Naive thymus-derived CD4-positive, alpha-beta T cell (primary cell): ENCODE measurements around the gene ALPP. TPM values are rescaled to one million over a fixed set of nuclear protein-coding genes. Genes with fewer than 3 reads are reported as not detected.
"Not testable (repeated sequence)": the region's sequence is repeated elsewhere in the genome, so short reads cannot be mapped to it uniquely, and the experiment has no call there.

Experiments used
- ATAC-seq: fragments of 150-1000 bp; cut with Tn5 transposase; 2 replicates; pipeline ENCODE4 v1.10.0; 2021; ENCODE audit warnings: mild to moderate bottlenecking, moderate library complexity
- CTCF ChIA-PET: fragments of 350-600 bp; sonication (Branson Sonifier 250); formaldehyde crosslinking; loops from one replicate; lab custom pipeline; 2021; ENCODE audit warnings: antibody characterized with exemption; lab: Charles Lee
- POLR2A ChIA-PET: fragments of 350-600 bp; sonication (Branson Sonifier 250); formaldehyde crosslinking; loops from one replicate; lab custom pipeline; 2021; ENCODE audit warnings: antibody characterized with exemption, inconsistent platforms; lab: Charles Lee
- DNase-seq, 9 donors: peaks; one replicate each; pipeline versions ENCODE4 v3.0.0 to v3.0.0-alpha.2; 2020 to 2022; ENCODE audit warnings: mixed read lengths in 1 of 9
- H3K27ac ChIP-seq: one replicate; pipeline ENCODE4 v1.7.0; 2013; ENCODE audit warnings: mild to moderate bottlenecking, low read depth, low read length, moderate library complexity
- H3K27me3 ChIP-seq, 2 donors: one replicate each; pipeline ENCODE4 v1.7.0; 2013; ENCODE audit warnings: low read length in 2 of 2, mild to moderate bottlenecking in 2 of 2, moderate library complexity in 2 of 2; ENCODE audit not compliant: control insufficient read depth in 2 of 2, insufficient read depth in 2 of 2
- H3K36me3 ChIP-seq, 3 experiments: 1 replicate in 2 of 3; 2 replicates in 1 of 3; pipeline ENCODE4 v1.7.0; 2013; ENCODE audit warnings: low read length in 3 of 3, mild to moderate bottlenecking in 3 of 3, moderate library complexity in 1 of 3; ENCODE audit not compliant: insufficient read depth in 3 of 3, control insufficient read depth in 2 of 3
- H3K4me1 ChIP-seq, 2 donors: one replicate each; pipeline ENCODE4 v1.7.0; 2013; ENCODE audit warnings: low read length in 2 of 2, mild to moderate bottlenecking in 2 of 2, moderate library complexity in 1 of 2; ENCODE audit not compliant: control insufficient read depth in 2 of 2, insufficient read depth in 2 of 2
- H3K4me3 ChIP-seq: 2 replicates; pipeline ENCODE4 v1.7.0; 2013; ENCODE audit warnings: mild to moderate bottlenecking, low read length
- H3K9me3 ChIP-seq, 3 experiments: 1 replicate in 2 of 3; 2 replicates in 1 of 3; pipeline ENCODE4 v1.7.0; 2013; ENCODE audit warnings: low read length in 3 of 3; ENCODE audit not compliant: control insufficient read depth in 2 of 3
- H3K27ac Mint-ChIP-seq, 9 donors: one replicate each; pipeline ENCODE4 v1.8.0; 2020 to 2022; ENCODE audit warnings: mixed read lengths in 9 of 9, mild to moderate bottlenecking in 8 of 9, moderate library complexity in 5 of 9, inconsistent platforms in 2 of 9
- H3K27me3 Mint-ChIP-seq, 5 donors: one replicate each; pipeline ENCODE4 v1.8.0; 2021 to 2022; ENCODE audit warnings: mixed read lengths in 5 of 5, mild to moderate bottlenecking in 1 of 5
- H3K36me3 Mint-ChIP-seq, 5 donors: one replicate each; pipeline ENCODE4 v1.8.0; 2020 to 2022; ENCODE audit warnings: mixed read lengths in 5 of 5, mild to moderate bottlenecking in 3 of 5, inconsistent platforms in 1 of 5
- H3K4me1 Mint-ChIP-seq, 7 donors: one replicate each; pipeline ENCODE4 v1.8.0; 2020 to 2022; ENCODE audit warnings: mixed read lengths in 7 of 7, mild to moderate bottlenecking in 3 of 7, inconsistent platforms in 1 of 7
- H3K4me3 Mint-ChIP-seq, 10 donors: one replicate each; pipeline ENCODE4 v1.8.0; 2020 to 2022; ENCODE audit warnings: mild to moderate bottlenecking in 10 of 10, mixed read lengths in 10 of 10, moderate library complexity in 6 of 10, inconsistent platforms in 2 of 10
- H3K9me3 Mint-ChIP-seq, 11 donors: one replicate each; pipeline ENCODE4 v1.8.0; 2020 to 2022; ENCODE audit warnings: mixed read lengths in 11 of 11, mild to moderate bottlenecking in 4 of 11, inconsistent platforms in 1 of 11, moderate library complexity in 1 of 11
- intact Hi-C, 2 donors: fragments of 100-400 bp; cut with micrococcal nuclease; formaldehyde crosslinking; loops; one replicate each; pipeline ENCODE4 v1.15.1; 2023
- polyA plus RNA-seq, 2 donors: library from polyadenylated mRNA; unstranded; fragments of 300-500 nt; fragmentation: Illumina TruSeq; gene quantifications; one replicate each; pipeline ENCODE4 v1.2.3, GENCODE V29; 2021
- total RNA-seq, 6 experiments: library from RNA in 5 of 6; stranded (reverse) in 5 of 6; gene quantifications; 1 replicate in 5 of 6; 2 replicates in 1 of 6; pipeline ENCODE4 v1.2.3 and lab custom pipeline; 2021 to 2026

ALPP gene
- total and polyA plus RNA-seq, 7 experiments from 2014 or later, result 0.24 TPM; not detected in 5

DNA sequence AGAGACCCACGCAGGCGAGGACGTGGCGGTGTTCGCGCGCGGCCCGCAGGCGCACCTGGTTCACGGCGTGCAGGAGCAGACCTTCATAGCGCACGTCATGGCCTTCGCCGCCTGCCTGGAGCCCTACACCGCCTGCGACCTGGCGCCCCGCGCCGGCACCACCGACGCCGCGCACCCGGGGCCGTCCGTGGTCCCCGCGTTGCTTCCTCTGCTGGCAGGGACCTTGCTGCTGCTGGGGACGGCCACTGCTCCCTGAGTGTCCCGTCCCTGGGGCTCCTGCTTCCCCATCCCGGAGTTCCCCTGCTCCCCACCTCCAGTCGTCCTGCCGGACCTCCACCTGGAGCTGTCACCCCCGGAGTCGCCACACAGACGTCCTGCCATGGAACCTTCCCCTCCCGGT, 31.1 kb downstream of the ALPP start:
- CTCF ChIA-PET, H3K4me3 Mint-ChIP-seq: not testable (repeated sequence)
- H3K4me1 Mint-ChIP-seq, result peaks cover 4 to 13% (median 12%) of the 10 kb centered on the region in 7 donors

DNA sequence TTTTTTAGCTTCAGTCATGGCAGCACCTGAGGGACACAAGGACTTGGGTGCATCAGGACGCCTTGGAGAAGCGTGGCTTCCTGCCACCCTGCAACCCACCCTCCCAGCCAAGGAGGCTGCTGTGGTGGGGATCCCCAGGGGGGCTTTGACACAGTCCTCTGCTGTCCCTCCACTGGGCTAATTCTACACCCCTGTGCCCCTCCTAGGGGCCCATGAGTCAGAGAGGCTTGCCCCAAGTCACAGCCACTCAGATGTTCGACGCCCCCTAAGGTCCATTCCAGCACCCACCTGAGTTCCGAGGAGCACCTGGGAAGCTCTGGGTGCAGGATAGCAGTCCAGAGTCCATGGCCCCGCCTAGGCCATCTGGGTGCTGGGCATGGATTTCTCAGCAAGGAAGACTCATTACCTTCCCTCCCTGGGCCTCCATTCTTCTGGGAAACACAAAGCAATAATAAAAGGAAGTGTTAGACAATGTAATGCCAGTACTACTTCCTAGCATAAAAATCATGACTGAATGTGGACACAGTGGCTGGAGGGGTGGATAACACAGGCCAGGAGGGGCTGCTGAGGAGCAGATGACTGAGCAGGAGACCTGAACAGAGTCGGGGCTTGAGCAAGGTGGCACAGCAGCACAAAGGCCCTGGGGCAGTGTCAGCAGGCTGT, 31.8 kb downstream of the ALPP start:
- Histone ChIP-seq H3K9me3 (no peaks in the 10 kb centered on the region), H3K27ac (no peak overlapping the region), H3K4me3 (no peak overlapping the region), H3K4me1 (peaks cover 0 to 6% of the 10 kb centered on the region in 2 donors), H3K36me3 (no peaks in the 10 kb centered on the region), H3K27me3 (no peaks in the 10 kb centered on the region)
- ATAC-seq (no peak), DNase-seq (no peak)
- H3K9me3 Mint-ChIP-seq, result no peaks in the 10 kb centered on the region
- peak overlapping the region in 1 of 9 donors; percentile 77 for H3K27ac Mint-ChIP-seq
- peaks cover 4 to 13% (median 12%) of the 10 kb centered on the region in 7 donors for H3K4me1 Mint-ChIP-seq
- CTCF ChIA-PET, result no interaction called here
- H3K36me3 Mint-ChIP-seq, result no peaks in the 10 kb centered on the region
- peak overlapping the region in 1 of 10 donors; percentile 21 for H3K4me3 Mint-ChIP-seq
- intact Hi-C loops, result no loop called here
- POLR2A ChIA-PET, result no interaction called here
- peaks cover 7 to 38% (median 26%) of the 10 kb centered on the region in 5 donors for H3K27me3 Mint-ChIP-seq

More for the DNA sequence above, 31.1 kb downstream of the ALPP start:
- DNase-seq, intact Hi-C loops, H3K9me3 ChIP-seq, H3K36me3 ChIP-seq, ATAC-seq, POLR2A ChIA-PET, H3K4me3 ChIP-seq, H3K27ac Mint-ChIP-seq, H3K27me3 ChIP-seq, H3K4me1 ChIP-seq, H3K36me3 Mint-ChIP-seq, H3K27ac ChIP-seq, H3K9me3 Mint-ChIP-seq: not testable (repeated sequence)
- H3K27me3 Mint-ChIP-seq, result peaks cover 6 to 35% (median 26%) of the 10 kb centered on the region in 5 donors

DNA sequence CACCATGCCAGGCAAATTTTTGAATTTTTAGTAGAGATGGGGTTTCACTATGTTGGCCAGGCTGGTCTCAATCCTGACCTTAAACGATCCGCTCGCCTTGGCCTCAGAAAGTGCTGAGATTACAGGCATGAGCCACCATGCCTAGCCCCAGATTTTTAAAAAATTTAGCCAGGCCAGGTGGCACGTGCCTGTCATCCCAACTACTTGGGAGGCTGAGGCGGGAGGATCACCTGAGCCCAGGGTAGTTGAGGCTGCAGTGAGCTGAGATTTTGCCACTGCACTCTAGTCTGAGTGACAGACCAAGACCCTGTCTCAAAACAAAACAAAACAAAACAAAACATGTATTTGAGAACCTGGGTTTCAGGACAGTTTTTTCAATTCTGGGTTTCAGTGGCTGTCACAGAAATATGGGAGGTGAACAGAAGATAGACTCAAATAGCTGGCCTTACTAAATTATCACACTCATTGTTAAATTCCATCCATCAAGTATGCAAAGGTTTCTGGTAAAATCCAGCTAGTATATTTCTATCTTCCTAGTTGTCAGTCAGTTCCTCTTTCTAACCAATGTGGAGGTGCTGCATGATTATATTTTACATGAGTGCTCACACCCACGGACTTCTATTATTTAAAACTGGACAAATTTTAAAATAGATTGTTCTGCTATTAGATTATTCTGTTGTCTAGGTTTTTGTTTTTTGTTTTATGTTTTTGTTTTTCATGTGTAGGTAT, 33.5 kb downstream of the ALPP start:
- Mint-ChIP-seq H3K9me3 (no peaks in the 10 kb centered on the region), H3K36me3 (no peaks in the 10 kb centered on the region), H3K27ac (no peak overlapping the region), H3K4me1 (peaks cover 4 to 13% (median 12%) of the 10 kb centered on the region in 7 donors), H3K27me3 (peaks cover 14 to 42% (median 26%) of the 10 kb centered on the region in 5 donors), H3K4me3 (no peak overlapping the region)
- ATAC-seq (no peak), DNase-seq (no peak)
- POLR2A ChIA-PET, result no interaction called here
- peaks cover 0 to 6% of the 10 kb centered on the region in 2 donors for H3K4me1 ChIP-seq
- H3K36me3 ChIP-seq, result no peaks in the 10 kb centered on the region
- CTCF ChIA-PET, result interaction anchor here (0.6 kb wide), 1 partner anchor 1419 kb away, joined by 3 read pairs; no protein-coding TSS in a partner anchor
- intact Hi-C loops, result no loop called here
- no peak overlapping the region for H3K27ac ChIP-seq
- no peak overlapping the region for H3K4me3 ChIP-seq
- no peaks in the 10 kb centered on the region for H3K9me3 ChIP-seq
- H3K27me3 ChIP-seq, result no peaks in the 10 kb centered on the region

DNA sequence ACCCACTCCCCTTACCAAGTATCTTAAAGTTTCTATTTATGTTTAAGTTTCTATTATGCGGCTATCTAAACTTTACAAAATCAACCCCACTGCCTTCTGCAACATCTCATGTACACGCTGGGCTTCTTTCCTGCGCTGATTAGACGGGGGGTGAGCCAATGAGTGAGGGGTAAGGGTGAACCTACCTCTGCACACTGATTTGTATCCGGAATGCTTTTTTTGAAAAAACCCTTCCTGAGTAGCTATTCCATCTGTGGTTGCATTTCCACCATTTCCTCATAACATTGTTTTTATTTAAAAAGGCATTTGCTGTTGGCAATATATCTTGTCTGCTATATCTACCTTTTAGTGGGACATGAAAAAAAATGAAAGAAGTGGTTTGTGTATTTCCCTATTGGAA, 34.4 kb downstream of the ALPP start:
- Mint-ChIP-seq H3K27ac (no peak overlapping the region), H3K4me3 (peak overlapping the region in 2 of 10 donors; percentile 1 to 30), H3K9me3 (no peaks in the 10 kb centered on the region), H3K27me3 (peaks cover 14 to 46% (median 28%) of the 10 kb centered on the region in 5 donors), H3K36me3 (no peaks in the 10 kb centered on the region), H3K4me1 (peaks cover 4 to 13% (median 12%) of the 10 kb centered on the region in 7 donors)
- CTCF ChIA-PET, result interaction anchor here (0.6 kb wide), 1 partner anchor 1420 kb away, joined by 3 read pairs; no protein-coding TSS in a partner anchor
- POLR2A ChIA-PET, result no interaction called here
- H3K27ac ChIP-seq, result no peak overlapping the region
- ATAC-seq (no peak), DNase-seq (no peak)
- H3K4me3 ChIP-seq, result no peak overlapping the region
- H3K9me3 ChIP-seq, result no peaks in the 10 kb centered on the region
- H3K4me1 ChIP-seq, result peaks cover 0 to 6% of the 10 kb centered on the region in 2 donors
- no peaks in the 10 kb centered on the region for H3K36me3 ChIP-seq
- no peaks in the 10 kb centered on the region for H3K27me3 ChIP-seq
- intact Hi-C loops, result no loop called here

DNA sequence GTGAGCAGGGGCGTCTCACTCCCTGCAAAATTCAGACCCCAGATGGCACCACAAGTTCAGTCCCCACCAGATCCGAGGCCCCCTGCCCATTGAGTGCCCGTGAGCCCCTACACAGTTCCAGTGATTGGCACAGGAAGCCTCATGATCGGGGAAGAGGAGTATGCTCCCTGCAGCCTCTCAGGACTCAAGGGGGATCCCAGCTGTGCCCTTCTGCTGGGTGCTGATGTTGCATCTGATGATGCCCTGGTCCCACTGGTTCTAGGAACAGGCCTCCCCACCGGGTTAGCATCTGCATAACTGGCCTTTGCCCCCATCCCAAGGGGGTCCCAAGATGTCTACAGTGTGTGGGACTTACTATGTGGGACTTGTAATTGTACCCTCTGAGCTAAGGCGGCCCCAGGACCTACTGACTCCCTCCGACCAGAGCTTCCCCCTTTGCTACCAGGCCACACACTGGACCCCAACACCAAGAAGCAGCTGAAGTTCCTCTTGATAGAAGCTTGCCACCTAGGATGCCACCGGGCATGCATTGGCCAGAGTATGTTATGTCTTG, 36.7 kb downstream of the ALPP start:
- peaks cover 0 to 13% of the 10 kb centered on the region in 2 donors for H3K4me1 ChIP-seq
- Mint-ChIP-seq H3K27me3 (peaks cover 25 to 62% (median 33%) of the 10 kb centered on the region in 5 donors), H3K4me1 (peaks cover 10 to 28% (median 19%) of the 10 kb centered on the region in 7 donors), H3K27ac (no peak overlapping the region), H3K9me3 (no peaks in the 10 kb centered on the region), H3K36me3 (no peaks in the 10 kb centered on the region), H3K4me3 (no peak overlapping the region)
- H3K27me3 ChIP-seq, result no peaks in the 10 kb centered on the region
- ATAC-seq (no peak), DNase-seq (no peak)
- H3K4me3 ChIP-seq, result no peak overlapping the region
- no peaks in the 10 kb centered on the region for H3K9me3 ChIP-seq
- no peaks in the 10 kb centered on the region for H3K36me3 ChIP-seq
- ChIA-PET CTCF (no interaction called here), POLR2A (no interaction called here)
- no peak overlapping the region for H3K27ac ChIP-seq
- intact Hi-C loops, result no loop called here

DNA sequence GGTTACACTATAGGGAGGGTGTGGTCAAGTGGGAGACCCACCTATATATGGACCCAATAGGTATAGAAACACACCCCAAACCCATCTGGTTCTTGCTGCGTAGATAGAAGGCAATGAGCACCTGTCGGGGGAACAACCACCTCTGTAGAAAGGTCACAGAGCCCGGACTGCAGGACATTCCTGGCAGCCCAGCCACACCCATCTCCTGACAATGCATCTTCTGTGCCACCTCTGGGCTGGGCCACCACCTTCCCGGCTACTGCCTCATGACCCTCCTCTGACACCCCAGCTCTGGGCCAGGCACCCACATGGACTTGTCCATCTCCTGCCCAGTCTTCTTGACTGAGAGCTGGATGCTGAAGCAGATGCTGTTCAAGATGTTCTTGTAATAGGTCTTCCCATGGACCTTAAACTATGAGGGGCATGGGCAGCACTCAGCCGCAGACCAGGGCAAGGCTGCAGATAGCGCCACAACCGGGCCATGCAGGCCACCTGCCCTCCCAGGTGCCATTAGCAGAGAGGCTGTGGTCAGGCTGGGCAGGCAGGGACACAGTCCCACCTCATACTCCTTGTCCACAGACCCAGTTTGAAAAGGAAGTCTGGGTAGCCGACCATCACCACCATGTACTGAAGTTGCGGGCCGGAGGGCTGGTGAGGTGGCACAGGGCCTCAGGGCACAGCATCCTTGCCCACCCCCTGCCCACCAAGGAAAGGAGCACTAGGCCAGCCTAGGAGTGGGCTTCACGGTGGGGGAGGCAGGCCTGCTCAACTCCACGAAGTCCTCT, 37.4 kb downstream of the ALPP start:
- peaks cover 0 to 16% of the 10 kb centered on the region in 2 donors for H3K4me1 ChIP-seq
- ATAC-seq (peak; percentile 10), DNase-seq (no peak)
- intact Hi-C loops, result no loop called here
- Mint-ChIP-seq H3K4me1 (peaks cover 10 to 32% (median 21%) of the 10 kb centered on the region in 7 donors), H3K36me3 (no peaks in the 10 kb centered on the region), H3K9me3 (no peaks in the 10 kb centered on the region), H3K27me3 (peaks cover 25 to 65% (median 31%) of the 10 kb centered on the region in 5 donors), H3K4me3 (no peak overlapping the region), H3K27ac (no peak overlapping the region)
- ChIA-PET CTCF (no interaction called here), POLR2A (no interaction called here)
- no peaks in the 10 kb centered on the region for H3K27me3 ChIP-seq
- H3K4me3 ChIP-seq, result no peak overlapping the region
- H3K9me3 ChIP-seq, result no peaks in the 10 kb centered on the region
- H3K27ac ChIP-seq, result no peak overlapping the region
- H3K36me3 ChIP-seq, result no peaks in the 10 kb centered on the region
